H9 (cell line): Measurements from ENCODE around the gene KRTAP10-5. TPM values are rescaled to one million over a fixed set of nuclear protein-coding genes. Genes with fewer than 3 reads are reported as not detected.

Experiments used
- DNase-seq: peaks from one replicate; pipeline ENCODE4 v3.0.0-alpha.2; 2017
- H2AFZ ChIP-seq: one replicate; pipeline ENCODE4 v1.6.1; 2013; ENCODE audit warnings: mild to moderate bottlenecking, low read length, control low read depth, moderate library complexity
- H2AK5ac ChIP-seq: 2 replicates; pipeline ENCODE4 v1.6.1; 2013; ENCODE audit warnings: low read length, control low read depth, mixed read lengths; ENCODE audit not compliant: insufficient read length
- H2BK120ac ChIP-seq: one replicate; pipeline ENCODE4 v1.6.1; 2013; ENCODE audit warnings: low read depth, mild to moderate bottlenecking, low read length, control low read depth, inconsistent platforms; ENCODE audit not compliant: poor library complexity, severe bottlenecking
- H2BK12ac ChIP-seq: 2 replicates; pipeline ENCODE4 v1.6.1; 2013; ENCODE audit warnings: low read length, control low read depth, mixed read lengths, low read depth; ENCODE audit not compliant: insufficient read length
- H2BK15ac ChIP-seq: 2 replicates; pipeline ENCODE4 v1.6.1; 2013; ENCODE audit warnings: low read depth, low read length, control low read depth
- H2BK20ac ChIP-seq: one replicate; pipeline ENCODE4 v1.6.1; 2013; ENCODE audit warnings: low read depth, mild to moderate bottlenecking, low read length, control low read depth, inconsistent platforms; ENCODE audit not compliant: poor library complexity, severe bottlenecking
- H2BK5ac ChIP-seq: 2 replicates; pipeline ENCODE4 v1.6.1; 2013; ENCODE audit warnings: low read length, control low read depth, mixed read lengths; ENCODE audit not compliant: insufficient read length
- H3K14ac ChIP-seq: 2 replicates; pipeline ENCODE4 v1.6.1; 2013; ENCODE audit warnings: low read length, control low read depth; ENCODE audit not compliant: insufficient read depth
- H3K18ac ChIP-seq: 2 replicates; pipeline ENCODE4 v1.6.1; 2013; ENCODE audit warnings: low read depth, mild to moderate bottlenecking, mixed read lengths, low read length, control low read depth; ENCODE audit not compliant: insufficient read length
- H3K23ac ChIP-seq: 2 replicates; pipeline ENCODE4 v1.6.1; 2013; ENCODE audit warnings: low read length, control low read depth, mixed read lengths, low read depth; ENCODE audit not compliant: insufficient read length
- H3K23me2 ChIP-seq: 2 replicates; pipeline ENCODE4 v1.6.1; 2013; ENCODE audit warnings: low read depth, mild to moderate bottlenecking, mixed read lengths, low read length, control low read depth; ENCODE audit not compliant: insufficient read length, poor library complexity, severe bottlenecking
- H3K27ac ChIP-seq: 2 replicates; pipeline ENCODE4 v1.5.1; 2013; ENCODE audit warnings: low read length, control low read depth, mixed read lengths, low read depth; ENCODE audit not compliant: insufficient read length
- H3K27me3 ChIP-seq: 2 replicates; pipeline ENCODE4 v1.6.1; 2013; ENCODE audit warnings: low read length, control low read depth, inconsistent platforms; ENCODE audit not compliant: insufficient read depth
- H3K4ac ChIP-seq: 2 replicates; pipeline ENCODE4 v1.6.1; 2013; ENCODE audit warnings: low read depth, mild to moderate bottlenecking, control low read depth, inconsistent platforms, low read length, moderate library complexity
- H3K4me1 ChIP-seq: 2 replicates; pipeline ENCODE4 v1.6.1; 2013; ENCODE audit warnings: low read length, control low read depth, inconsistent platforms; ENCODE audit not compliant: insufficient read depth
- H3K4me2 ChIP-seq: 2 replicates; pipeline ENCODE4 v1.6.1; 2013; ENCODE audit warnings: low read length, control low read depth, mixed read lengths; ENCODE audit not compliant: insufficient read length, insufficient read depth
- H3K56ac ChIP-seq: 2 replicates; pipeline ENCODE4 v1.6.1; 2013; ENCODE audit warnings: low read depth, mild to moderate bottlenecking, mixed read lengths, low read length, control low read depth; ENCODE audit not compliant: insufficient read length
- H3K79me1 ChIP-seq: 2 replicates; pipeline ENCODE4 v1.6.1; 2013; ENCODE audit warnings: low read depth, mild to moderate bottlenecking, moderate library complexity, low read length, control low read depth, inconsistent platforms; ENCODE audit not compliant: insufficient read depth, poor library complexity, severe bottlenecking
- H3K79me2 ChIP-seq: 2 replicates; pipeline ENCODE4 v1.6.1; 2013; ENCODE audit warnings: low read length, control low read depth, inconsistent platforms; ENCODE audit not compliant: insufficient read depth
- H3K9ac ChIP-seq: 2 replicates; pipeline ENCODE4 v1.6.1; 2013; ENCODE audit warnings: low read length, control low read depth, mixed read lengths; ENCODE audit not compliant: insufficient read length; ENCODE audit errors: extremely low read depth
- H3K9me3 ChIP-seq: one replicate; pipeline ENCODE4 v1.6.1; 2013; ENCODE audit warnings: low read depth, low read length, inconsistent platforms; ENCODE audit not compliant: control insufficient read depth
- H3T11ph ChIP-seq: one replicate; pipeline ENCODE4 v1.6.1; 2013; ENCODE audit warnings: mild to moderate bottlenecking, low read length, control low read depth, inconsistent platforms
- H4K20me1 ChIP-seq: one replicate; pipeline ENCODE4 v1.6.1; 2013; ENCODE audit not compliant: control insufficient read depth, insufficient read length, insufficient read depth
- H4K5ac ChIP-seq: 2 replicates; pipeline ENCODE4 v1.6.1; 2013; ENCODE audit warnings: low read depth, mild to moderate bottlenecking, mixed read lengths, low read length, control low read depth; ENCODE audit not compliant: insufficient read length
- H4K8ac ChIP-seq: replicated peaks from 2 replicates; pipeline ENCODE4 v1.6.1; 2013; ENCODE audit warnings: low read length, control low read depth, mixed read lengths, low read depth; ENCODE audit not compliant: insufficient read length
- H4K91ac ChIP-seq: 2 replicates; pipeline ENCODE4 v1.6.1; 2013; ENCODE audit warnings: low read depth, mild to moderate bottlenecking, moderate library complexity, mixed read lengths, low read length, control low read depth; ENCODE audit not compliant: insufficient read length
- H3K27ac Mint-ChIP-seq, 3 experiments: 2 replicates in 2 of 3; 3 replicates in 1 of 3; pipeline ENCODE4 v1.8.0; 2020 to 2021; ENCODE audit warnings: mixed read lengths in 3 of 3, mild to moderate bottlenecking in 1 of 3, moderate library complexity in 1 of 3
- H3K27me3 Mint-ChIP-seq: 2 replicates; pipeline ENCODE4 v1.8.0; 2021; ENCODE audit warnings: low read depth, mild to moderate bottlenecking, moderate library complexity, mixed read lengths
- H3K36me3 Mint-ChIP-seq, 3 experiments: 2 replicates in 2 of 3; 3 replicates in 1 of 3; pipeline ENCODE4 v1.8.0; 2020 to 2021; ENCODE audit warnings: low read depth in 3 of 3, mixed read lengths in 3 of 3; ENCODE audit not compliant: insufficient read depth in 1 of 3
- H3K4me1 Mint-ChIP-seq, 2 experiments: 2 replicates each; pipeline ENCODE4 v1.8.0; 2020; ENCODE audit warnings: mixed read lengths in 2 of 2
- H3K4me3 Mint-ChIP-seq, 2 experiments: 2 replicates in 1 of 2; 3 replicates in 1 of 2; pipeline ENCODE4 v1.8.0; 2020 to 2021; ENCODE audit warnings: mild to moderate bottlenecking in 2 of 2, mixed read lengths in 2 of 2, moderate library complexity in 1 of 2
- H3K9me3 Mint-ChIP-seq, 2 experiments: 2 replicates in 1 of 2; 3 replicates in 1 of 2; pipeline ENCODE4 v1.8.0; 2020; ENCODE audit warnings: mild to moderate bottlenecking in 2 of 2, mixed read lengths in 2 of 2, moderate library complexity in 1 of 2
- WGBS: extraction: QIAGEN DNeasy Blood & Tissue Kit; methylation state at CpG from one replicate; pipeline ENCODE4 v1.1.7; 2013; ENCODE audit warnings: missing lambda C conversion rate, low lambda C conversion rate, mixed read lengths; ENCODE audit not compliant: insufficient read length; ENCODE audit errors: extremely low coverage; 5-methylcytosine and 5-hydroxymethylcytosine counted together
- total RNA-seq: library from RNA; stranded (reverse); gene quantifications from 2 replicates; pipeline ENCODE4 v1.2.1, GENCODE V29; 2021
- TF ChIP-seq, protein P1 (sequence below): fragments of 200-600 bp; sonication (generic); conservative IDR thresholded peaks from 3 replicates; pipeline ENCODE4 v1.8.0; 2021; ENCODE audit warnings: antibody characterized with exemption, mild to moderate bottlenecking

The KRTAP10-5 gene
- total RNA-seq, 1 experiment from 2014 or later: not detected

DNA sequence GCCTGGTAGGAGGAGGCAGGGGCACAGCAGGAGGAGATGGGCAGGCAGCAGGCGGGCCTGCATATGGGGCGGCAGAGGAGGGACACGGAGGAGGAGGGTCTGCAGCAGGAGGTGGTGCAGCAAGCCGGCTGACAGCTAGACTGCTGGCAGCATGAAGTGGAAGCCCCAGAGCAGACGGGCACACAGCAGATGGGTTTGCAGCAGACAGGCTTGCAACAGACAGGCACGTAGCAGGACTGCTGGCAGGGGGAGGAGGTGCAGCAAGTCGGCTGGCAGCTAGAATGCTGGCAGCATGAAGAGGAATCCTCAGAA is 615 bp downstream of the KRTAP10-5 start:
- Mint-ChIP-seq H3K27ac (no peak overlapping the region), H3K36me3 (peaks cover 0 to 28% (median 12%) of the 10 kb centered on the region in 3 experiments; a peak in 5 of 7 replicates), H3K9me3 (peaks cover 18 to 28% of the 10 kb centered on the region in 2 experiments), H3K4me3 (no peak overlapping the region), H3K4me1 (peaks cover 14 to 29% of the 10 kb centered on the region in 2 experiments), H3K27me3 (peaks cover 16% of the 10 kb centered on the region)
- no peak overlapping the region for H3K23ac ChIP-seq
- no peak overlapping the region for H2BK12ac ChIP-seq
- no peak overlapping the region for H3T11ph ChIP-seq
- no peak overlapping the region for H2AK5ac ChIP-seq
- peak; percentile 23 for DNase-seq
- no CpG with 5 or more reads among the region's 7 CpGs for WGBS
- H3K27me3 ChIP-seq: no peaks in the 10 kb centered on the region
- H2BK15ac ChIP-seq: no peak overlapping the region
- no peak overlapping the region for H3K27ac ChIP-seq
- H3K4ac ChIP-seq: no peak overlapping the region
- H2BK20ac ChIP-seq: no peak overlapping the region
- no peak overlapping the region for H3K56ac ChIP-seq
- H3K9me3 ChIP-seq: no peaks in the 10 kb centered on the region
- TF ChIP-seq, protein P1, sequence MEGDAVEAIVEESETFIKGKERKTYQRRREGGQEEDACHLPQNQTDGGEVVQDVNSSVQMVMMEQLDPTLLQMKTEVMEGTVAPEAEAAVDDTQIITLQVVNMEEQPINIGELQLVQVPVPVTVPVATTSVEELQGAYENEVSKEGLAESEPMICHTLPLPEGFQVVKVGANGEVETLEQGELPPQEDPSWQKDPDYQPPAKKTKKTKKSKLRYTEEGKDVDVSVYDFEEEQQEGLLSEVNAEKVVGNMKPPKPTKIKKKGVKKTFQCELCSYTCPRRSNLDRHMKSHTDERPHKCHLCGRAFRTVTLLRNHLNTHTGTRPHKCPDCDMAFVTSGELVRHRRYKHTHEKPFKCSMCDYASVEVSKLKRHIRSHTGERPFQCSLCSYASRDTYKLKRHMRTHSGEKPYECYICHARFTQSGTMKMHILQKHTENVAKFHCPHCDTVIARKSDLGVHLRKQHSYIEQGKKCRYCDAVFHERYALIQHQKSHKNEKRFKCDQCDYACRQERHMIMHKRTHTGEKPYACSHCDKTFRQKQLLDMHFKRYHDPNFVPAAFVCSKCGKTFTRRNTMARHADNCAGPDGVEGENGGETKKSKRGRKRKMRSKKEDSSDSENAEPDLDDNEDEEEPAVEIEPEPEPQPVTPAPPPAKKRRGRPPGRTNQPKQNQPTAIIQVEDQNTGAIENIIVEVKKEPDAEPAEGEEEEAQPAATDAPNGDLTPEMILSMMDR: no peak
- no peaks in the 10 kb centered on the region for H3K79me2 ChIP-seq
- H3K79me1 ChIP-seq: no peaks in the 10 kb centered on the region
- H3K23me2 ChIP-seq: no peaks in the 10 kb centered on the region
- H2BK120ac ChIP-seq: no peak overlapping the region
- H3K9ac ChIP-seq: no peak overlapping the region
- H4K8ac ChIP-seq: no peak overlapping the region
- H3K14ac ChIP-seq: no peak overlapping the region
- no peaks in the 10 kb centered on the region for H4K20me1 ChIP-seq
- H2BK5ac ChIP-seq: no peak overlapping the region
- H3K4me2 ChIP-seq: no peak overlapping the region
- no peak overlapping the region for H4K91ac ChIP-seq
- no peaks in the 10 kb centered on the region for H3K4me1 ChIP-seq
- no peak overlapping the region for H3K18ac ChIP-seq
- no peak overlapping the region for H4K5ac ChIP-seq
- no peak overlapping the region for H2AFZ ChIP-seq
